ENCODE data around the gene CEBPZOS.

CEBPZOS gene

GRCh38 chr2:37244017-37244416 lies 47.7 kb downstream of the CEBPZOS start:
- no peak for DNase-seq

GRCh38 chr2:37244755-37245154 lies 48.5 kb downstream of the CEBPZOS start:
- no peak for DNase-seq

DNA sequence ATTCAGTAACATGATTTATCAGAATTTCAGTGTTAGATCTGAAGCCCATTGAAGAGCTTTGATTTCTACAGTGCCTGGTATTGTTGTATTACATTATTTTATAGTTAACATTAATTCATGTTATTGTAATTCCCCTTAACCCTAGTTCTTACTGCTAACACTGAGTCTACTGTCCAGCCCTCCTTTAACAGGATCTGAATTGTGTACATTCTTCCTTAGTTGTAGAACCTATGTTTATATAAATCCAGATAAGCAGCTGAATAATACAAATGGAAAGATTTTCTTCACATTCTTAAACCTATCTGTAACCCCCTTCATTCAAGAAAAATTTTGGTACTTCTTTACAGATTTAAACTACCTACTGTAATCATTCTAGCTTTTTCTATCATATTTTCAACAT lies 49.9 kb downstream of the CEBPZOS start:
- no peak for DNase-seq

GRCh38 chr2:37250869-37251740 lies 54.8 kb downstream of the CEBPZOS start:
- DNase-seq = no peak

Data from Kasumi-1 (cell line).